NAMALWA (cell line): ENCODE data around the gene KRT77.

Experiments used
- DNase-seq: peaks from one replicate; pipeline ENCODE4 v3.0.0-alpha.2; 2015; ENCODE audit warnings: low spot score

KRT77 gene

GRCh38 chr12:52692254-52692653, 11.1 kb downstream of the KRT77 start:
- no peak for DNase-seq

- no peak for DNase-seq
These were observed 11.5 kb downstream of the KRT77 start for GRCh38 chr12:52691841-52692150.

GRCh38 chr12:52691076-52691840, 12.1 kb downstream of the KRT77 start:
- DNase-seq = no peak

- no peak for DNase-seq
These were observed 12.8 kb downstream of the KRT77 start for GRCh38 chr12:52690351-52691075.

- DNase-seq = no peak
These were observed 13.4 kb downstream of the KRT77 start for GRCh38 chr12:52689936-52690335.

- no peak for DNase-seq
These were observed 14.1 kb downstream of the KRT77 start for GRCh38 chr12:52689239-52689638.

GRCh38 chr12:52688481-52688880, 14.8 kb downstream of the KRT77 start:
- DNase-seq = no peak

- DNase-seq = no peak
These were observed 15.6 kb downstream of the KRT77 start for GRCh38 chr12:52687497-52688385.

GRCh38 chr12:52686756-52687487, 16.4 kb downstream of the KRT77 start:
- DNase-seq = no peak

GRCh38 chr12:52686063-52686462, 17.3 kb downstream of the KRT77 start:
- no peak for DNase-seq

GRCh38 chr12:52685406-52685890, 17.9 kb downstream of the KRT77 start:
- DNase-seq = no peak

GRCh38 chr12:52684431-52684830, 18.9 kb downstream of the KRT77 start:
- DNase-seq = no peak

GRCh38 chr12:52683575-52684300, 19.6 kb downstream of the KRT77 start:
- DNase-seq = no peak

GRCh38 chr12:52682938-52683574, 20.3 kb downstream of the KRT77 start:
- no peak for DNase-seq

- DNase-seq = no peak
These were observed 21.0 kb downstream of the KRT77 start for GRCh38 chr12:52682381-52682660.

GRCh38 chr12:52681526-52682380, 21.6 kb downstream of the KRT77 start:
- DNase-seq = no peak

GRCh38 chr12:52680363-52680762, 23.0 kb downstream of the KRT77 start, which contains the start of gene KRT1:
TSS of gene KRT1 (minus strand) at chr12:52680407. CDS start at chr12:52680348, 59 bp downstream.
- no peak for DNase-seq

GRCh38 chr12:52679875-52680274, 23.4 kb downstream of the KRT77 start:
- no peak for DNase-seq

GRCh38 chr12:52677671-52678070, 25.7 kb downstream of the KRT77 start:
- DNase-seq = no peak

- no peak for DNase-seq
These were observed 26.2 kb downstream of the KRT77 start for GRCh38 chr12:52677126-52677525.
